OCI-LY7 (cell line): ENCODE measurements around the gene KYAT1.
"Not testable (repeated sequence)": the region's sequence is repeated elsewhere in the genome, so short reads cannot be mapped to it uniquely, and the experiment has no call there.

ENCODE experiments used
- CTCF ChIP-seq: fragments of 200-600 bp; sonication (generic); conservative IDR thresholded peaks from 2 replicates; pipeline ENCODE4 v1.5.1; 2014; ENCODE audit warnings: mild to moderate bottlenecking, antibody characterized with exemption, low read length, moderate library complexity, mixed read lengths
- EZH2phosphoT487 ChIP-seq: fragments of 200-600 bp; sonication (generic); IDR thresholded peaks from 2 replicates; pipeline ENCODE4 v1.6.1; 2018; ENCODE audit warnings: low read depth, borderline replicate concordance, mild to moderate bottlenecking, mixed run types, antibody characterized with exemption, low read length, moderate library complexity, mixed read lengths

GRCh38 chr9:128851779-128852600 is 29.8 kb downstream of the KYAT1 start:
- TF ChIP-seq CTCF: peak; percentile 77
- not testable (repeated sequence) for TF ChIP-seq EZH2phosphoT487
